NCI-H460 (cell line): ENCODE data around the gene SERPINE2. TPM values are rescaled to one million over a fixed set of nuclear protein-coding genes. Genes with fewer than 3 reads are reported as not detected.

Experiments
- DNase-seq: peaks from one replicate; pipeline ENCODE4 v3.0.0-alpha.2; 2016; ENCODE audit warnings: low read depth; ENCODE audit errors: extremely low read depth
- total RNA-seq: library from RNA; depleted of rRNA; stranded (reverse); fragments of >200 nt; shearing (Covaris generic); gene quantifications from 2 replicates; pipeline ENCODE4 v1.2.3, GENCODE V29; 2014

SERPINE2 gene
- total RNA-seq, 1 experiment from 2014 or later = 318 TPM

GRCh38 chr2:223979730-223980396 is 59.2 kb downstream of the SERPINE2 start:
- DNase-seq = no peak

GRCh38 chr2:223978451-223978850 is 60.6 kb downstream of the SERPINE2 start:
- DNase-seq = no peak

DNA sequence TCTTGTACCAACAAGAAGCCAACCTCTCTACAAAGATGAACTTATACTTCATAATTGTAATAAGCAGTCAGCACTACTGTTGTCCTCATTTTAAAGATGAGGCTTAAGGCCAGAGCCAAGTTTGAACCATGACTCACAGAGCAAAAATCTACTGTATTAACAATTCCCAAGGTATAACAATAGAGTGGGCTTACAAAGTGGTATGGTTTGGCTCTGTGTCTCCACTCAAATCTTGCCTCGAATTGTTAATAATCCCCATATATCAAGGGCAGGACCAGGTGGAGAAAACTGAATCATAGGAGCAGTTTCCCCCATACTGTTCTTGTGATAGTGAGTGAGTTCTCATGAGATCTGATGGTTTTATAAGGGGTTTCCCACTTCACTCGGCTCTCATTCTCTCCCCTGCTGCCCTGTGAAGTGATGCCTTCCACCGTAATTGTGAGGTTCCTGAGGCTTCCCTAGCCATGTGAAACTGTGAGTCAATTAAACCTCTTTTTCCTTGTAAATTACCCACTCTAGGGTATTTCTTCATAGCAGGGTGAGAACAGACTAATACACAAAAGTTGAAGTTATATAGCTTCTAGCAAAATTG is 62.4 kb downstream of the SERPINE2 start:
- DNase-seq = no peak

GRCh38 chr2:223973606-223974005 is 65.5 kb downstream of the SERPINE2 start:
- no peak for DNase-seq

DNA sequence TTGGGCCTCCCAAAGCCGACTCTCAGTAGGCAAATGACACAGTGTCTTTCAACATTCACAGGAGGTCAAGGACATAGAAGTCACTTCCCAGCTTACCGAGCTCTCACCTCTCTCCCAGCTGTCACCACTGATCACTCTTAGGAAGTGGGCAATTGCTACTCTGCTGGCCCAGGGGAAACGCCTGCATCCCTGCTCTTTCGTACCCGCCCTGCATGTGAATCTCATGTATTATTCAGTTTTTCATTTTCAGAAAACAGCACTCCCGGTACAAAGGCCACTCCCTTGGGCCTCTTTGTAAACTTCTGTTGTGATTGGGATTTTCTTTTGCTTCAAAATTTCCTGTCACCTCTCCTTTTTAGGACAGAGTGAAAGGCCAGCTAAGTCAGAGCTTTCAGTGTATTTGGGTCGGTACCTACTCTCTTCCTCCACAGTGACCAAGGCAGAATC is 66.4 kb downstream of the SERPINE2 start:
- no peak for DNase-seq

DNA sequence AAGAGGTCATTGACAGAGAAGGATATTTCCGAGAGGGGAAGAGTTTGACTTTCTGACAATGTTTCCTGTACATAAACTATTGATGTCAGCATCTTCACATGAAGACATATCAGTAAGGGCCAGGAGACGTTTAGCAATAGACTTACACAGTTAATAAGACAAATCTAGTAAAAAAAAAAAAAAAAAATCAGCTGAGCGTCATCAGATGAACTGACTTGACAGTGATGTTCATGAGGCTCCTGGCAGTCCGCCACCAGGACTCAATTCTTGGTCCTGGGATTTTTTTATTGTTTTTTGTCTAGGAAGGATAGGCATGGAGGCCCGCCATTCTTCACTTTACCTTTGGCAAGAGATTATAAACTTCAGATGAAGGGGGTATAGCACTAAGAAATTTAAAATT is 67.4 kb downstream of the SERPINE2 start:
- DNase-seq = no peak

- DNase-seq = peak; percentile 67
Measured at GRCh38 chr2:223970343-223971128, 68.5 kb downstream of the SERPINE2 start.

GRCh38 chr2:223969856-223970255 is 69.2 kb downstream of the SERPINE2 start:
- no peak for DNase-seq

DNA sequence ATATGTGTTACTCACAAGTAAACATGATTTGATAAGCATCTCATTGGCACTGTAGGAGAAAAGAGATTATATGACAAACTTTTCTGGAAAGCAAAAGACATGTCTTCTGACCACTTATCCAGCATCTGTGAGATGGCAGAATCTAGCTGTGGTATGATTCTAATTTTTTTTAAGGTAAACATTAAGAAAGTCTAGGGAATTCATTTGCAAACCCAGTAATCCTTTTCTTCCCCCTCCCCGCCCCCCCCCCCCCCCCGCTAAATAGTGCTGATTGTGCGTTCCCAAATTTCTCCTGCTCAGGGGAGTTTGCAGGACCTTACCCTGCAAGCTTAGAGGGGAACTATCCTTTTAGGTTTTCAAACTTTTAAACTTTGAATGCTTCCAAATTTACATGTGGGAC is 69.8 kb downstream of the SERPINE2 start:
- no peak for DNase-seq

DNA sequence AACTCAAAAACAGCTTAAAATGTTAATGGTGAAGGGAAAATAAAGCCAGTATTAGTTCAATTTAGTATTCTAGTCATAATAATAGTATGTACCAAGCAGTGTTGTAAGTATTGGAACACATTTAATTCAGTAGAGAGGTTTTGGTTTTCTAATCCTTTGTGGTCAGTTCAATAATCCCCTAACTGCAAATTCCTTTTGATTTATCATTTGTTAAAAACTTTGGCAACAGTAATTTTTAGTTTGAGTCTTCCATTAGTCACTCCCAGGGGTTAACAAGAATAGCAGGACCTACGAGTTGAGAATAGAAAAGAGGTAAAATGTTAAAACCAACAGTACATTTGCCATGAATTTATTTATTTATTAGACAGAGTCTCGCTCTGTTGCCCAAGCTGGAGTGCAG is 71.1 kb downstream of the SERPINE2 start:
- DNase-seq = no peak

DNA sequence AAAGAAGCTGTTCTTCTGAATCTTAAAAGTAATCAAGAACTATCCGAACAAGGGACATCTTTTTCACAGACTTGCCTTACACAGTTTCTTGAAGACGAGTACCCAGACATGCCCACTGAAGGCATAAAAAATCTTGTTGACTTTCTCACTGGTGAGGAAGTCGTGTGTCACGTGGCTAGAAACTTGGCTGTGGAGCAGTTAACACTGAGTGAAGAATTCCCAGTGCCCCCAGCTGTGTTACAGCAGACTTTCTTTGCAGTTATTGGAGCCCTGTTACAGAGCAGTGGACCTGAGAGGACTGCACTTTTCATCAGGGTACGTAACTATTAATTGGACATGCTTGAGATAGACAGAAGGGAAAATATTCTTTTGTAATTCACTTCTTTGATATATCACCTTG is 79.4 kb downstream of the SERPINE2 start:
- DNase-seq = no peak

GRCh38 chr2:223957092-223957851 is 81.8 kb downstream of the SERPINE2 start, which contains the start of gene MRPL44:
Gene MRPL44, plus strand, starts transcription at chr2:223957463. Its CDS starts 10 bp downstream, at chr2:223957473.
- peak; percentile 93 for DNase-seq

GRCh38 chr2:223956300-223956699 is 82.8 kb downstream of the SERPINE2 start:
- no peak for DNase-seq

GRCh38 chr2:223954401-223954800 is 84.7 kb downstream of the SERPINE2 start:
- DNase-seq = no peak

GRCh38 chr2:223952280-223952968 is 86.7 kb downstream of the SERPINE2 start:
- no peak for DNase-seq

GRCh38 chr2:223950448-223951347 is 88.4 kb downstream of the SERPINE2 start:
- no peak for DNase-seq

- no peak for DNase-seq
Measured at GRCh38 chr2:223949241-223949840, 89.7 kb downstream of the SERPINE2 start.

DNA sequence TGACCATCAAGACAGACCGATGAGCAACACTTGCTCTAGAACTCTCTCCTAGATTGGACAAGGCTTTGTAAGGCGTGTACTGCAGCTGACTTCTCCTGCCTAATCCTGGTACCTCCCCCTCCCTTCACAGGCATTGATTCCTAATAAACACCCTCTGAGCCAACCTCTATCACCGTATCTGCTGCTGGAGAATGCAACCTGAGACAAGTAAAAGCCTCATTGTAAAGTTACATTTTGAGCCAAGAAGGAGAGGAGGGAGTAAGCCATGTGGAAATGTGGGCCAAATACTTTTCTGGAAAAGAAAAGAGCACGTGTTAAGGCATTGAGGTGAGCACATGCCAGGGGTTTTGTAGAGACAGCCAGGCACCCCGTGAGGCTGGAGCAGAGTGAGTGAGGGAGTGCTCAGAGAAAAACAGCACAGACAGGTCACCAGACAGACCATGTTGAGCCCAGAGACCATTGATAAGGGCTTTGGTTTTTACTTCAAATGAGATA is 91.3 kb downstream of the SERPINE2 start:
- no peak for DNase-seq

DNA sequence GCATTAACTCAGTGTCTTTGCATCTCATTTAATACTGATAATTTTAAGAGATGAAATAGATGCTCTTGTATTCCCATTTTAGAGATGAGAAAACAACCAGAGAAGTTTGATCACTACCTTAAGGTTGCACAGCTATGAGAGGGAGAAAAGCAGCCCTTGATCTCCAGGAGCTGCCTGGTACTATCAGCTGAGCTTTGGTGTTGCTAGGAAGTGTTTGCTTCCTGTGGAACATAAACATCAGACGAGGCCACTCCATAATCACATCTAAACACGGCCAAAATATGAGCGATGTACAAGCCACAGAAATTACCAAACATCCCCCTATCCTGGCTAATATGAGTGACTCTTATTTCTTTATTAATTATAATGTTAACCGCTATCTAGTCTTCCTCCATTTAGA is 93.3 kb downstream of the SERPINE2 start:
- DNase-seq = no peak
